HG02852 (cell line): ENCODE measurements around the gene STOX1.
"Not testable (repeated sequence)": the region's sequence is repeated elsewhere in the genome, so short reads cannot be mapped to it uniquely, and the experiment has no call there.

Experiments
- ATAC-seq: cut with Tn5 transposase; IDR thresholded peaks from one replicate; pipeline ENCODE4 v1.9.1; 2021; ENCODE audit warnings: mild to moderate bottlenecking, moderate library complexity; ENCODE audit not compliant: unreplicated experiment

The STOX1 gene

GRCh38 chr10:68829521-68829920 is 2.2 kb downstream of the STOX1 start:
- no peak for ATAC-seq

GRCh38 chr10:68829952-68830351 is 2.6 kb downstream of the STOX1 start:
- no peak for ATAC-seq

- no peak for ATAC-seq
Observed at GRCh38 chr10:68831961-68832455, 4.7 kb downstream of the STOX1 start.

GRCh38 chr10:68832601-68833000 is 5.3 kb downstream of the STOX1 start:
- no peak for ATAC-seq

- ATAC-seq: no peak
Observed at GRCh38 chr10:68837626-68838322, 10.4 kb downstream of the STOX1 start.

GRCh38 chr10:68840650-68841049 is 13.3 kb downstream of the STOX1 start:
- ATAC-seq: not testable (repeated sequence)

GRCh38 chr10:68848281-68848680 is 20.9 kb downstream of the STOX1 start:
- no peak for ATAC-seq

- ATAC-seq: no peak
Observed at GRCh38 chr10:68848806-68849205, 21.5 kb downstream of the STOX1 start.

- no peak for ATAC-seq
Observed at GRCh38 chr10:68856352-68856751, 29.0 kb downstream of the STOX1 start.

GRCh38 chr10:68857005-68857404 is 29.7 kb downstream of the STOX1 start:
- ATAC-seq: no peak

GRCh38 chr10:68861253-68861652 is 33.9 kb downstream of the STOX1 start:
- ATAC-seq: no peak

- no peak for ATAC-seq
Observed at GRCh38 chr10:68864611-68865010, 37.3 kb downstream of the STOX1 start.

GRCh38 chr10:68868173-68868572 is 40.8 kb downstream of the STOX1 start:
- ATAC-seq: not testable (repeated sequence)

- no peak for ATAC-seq
Observed at GRCh38 chr10:68869623-68870022, 42.3 kb downstream of the STOX1 start.

GRCh38 chr10:68870061-68870460 is 42.7 kb downstream of the STOX1 start:
- ATAC-seq: no peak

- no peak for ATAC-seq
Observed at GRCh38 chr10:68870545-68871104, 43.3 kb downstream of the STOX1 start.

GRCh38 chr10:68871105-68871711 is 43.9 kb downstream of the STOX1 start:
- ATAC-seq: no peak

GRCh38 chr10:68871731-68872342 is 44.5 kb downstream of the STOX1 start:
- ATAC-seq: no peak

- no peak for ATAC-seq
Observed at GRCh38 chr10:68876246-68877138, 49.2 kb downstream of the STOX1 start.

GRCh38 chr10:68877482-68878110 is 50.3 kb downstream of the STOX1 start:
- no peak for ATAC-seq
